BLaER1 treated with 17β-estradiol and CSF1 and Interleukin-3, amounts not matched to agents 10 nM and 100 nM (cell line): ENCODE data around the gene IGFN1.

Experiments
- H3K27ac ChIP-seq, 11 experiments: shearing (Covaris generic); formaldehyde crosslinking; 2 replicates each; pipeline ENCODE4 v1.8.1; 2022
- H3K27me3 ChIP-seq, 11 experiments: shearing (Covaris generic); formaldehyde crosslinking; 2 replicates each; pipeline ENCODE4 v1.8.1; 2022
- H3K36me3 ChIP-seq, 11 experiments: shearing (Covaris generic); formaldehyde crosslinking; 2 replicates each; pipeline ENCODE4 v1.8.1; 2022
- H3K4me1 ChIP-seq, 10 experiments: shearing (Covaris generic); formaldehyde crosslinking; 2 replicates each; pipeline ENCODE4 v1.8.1; 2022
- H3K4me2 ChIP-seq, 11 experiments: shearing (Covaris generic); formaldehyde crosslinking; 2 replicates each; pipeline ENCODE4 v1.8.1; 2022
- H3K4me3 ChIP-seq, 10 experiments: shearing (Covaris generic); formaldehyde crosslinking; 2 replicates each; pipeline ENCODE4 v1.8.1; 2022
- H3K9ac ChIP-seq, 11 experiments: shearing (Covaris generic); formaldehyde crosslinking; 2 replicates each; pipeline ENCODE4 v1.8.1; 2022
- H3K9me3 ChIP-seq, 11 experiments: shearing (Covaris generic); formaldehyde crosslinking; replicated peaks in 1 of 11; 2 replicates each; pipeline ENCODE4 v1.8.1; 2022
- H4K20me1 ChIP-seq, 11 experiments: shearing (Covaris generic); formaldehyde crosslinking; 2 replicates each; pipeline ENCODE4 v1.8.1; 2022
- Cebpa-rat ChIP-seq, 11 experiments: shearing (Covaris generic); IDR thresholded peaks; 2 replicates each; pipeline ENCODE4 v1.8.1; 2022

IGFN1 gene

GRCh38 chr1:201222125-201222524, 31.5 kb downstream of the IGFN1 start:
- no peaks in the 10 kb centered on the region for H3K9me3 ChIP-seq
- H3K4me1 ChIP-seq: peaks cover 22 to 71% (median 61%) of the 10 kb centered on the region in 10 experiments
- H3K27me3 ChIP-seq: peaks cover 0 to 22% (median 0%) of the 10 kb centered on the region in 11 experiments; a peak in 5 of 22 replicates
- no peak overlapping the region for H3K4me3 ChIP-seq
- peak overlapping the region in 1 of 11 experiments; percentile 3; a peak in 1 of 22 replicates for H3K4me2 ChIP-seq
- no peak for TF ChIP-seq Cebpa-rat (IDR thresholded peaks at IDR 0.05)
- H3K36me3 ChIP-seq: no peaks in the 10 kb centered on the region
- H3K9ac ChIP-seq: no peak overlapping the region
- H4K20me1 ChIP-seq: no peaks in the 10 kb centered on the region; a peak in 1 of 22 replicates
- H3K27ac ChIP-seq: peak overlapping the region in 4 of 11 experiments; percentile 13 to 96 (median 68); a peak in 6 of 22 replicates

DNA sequence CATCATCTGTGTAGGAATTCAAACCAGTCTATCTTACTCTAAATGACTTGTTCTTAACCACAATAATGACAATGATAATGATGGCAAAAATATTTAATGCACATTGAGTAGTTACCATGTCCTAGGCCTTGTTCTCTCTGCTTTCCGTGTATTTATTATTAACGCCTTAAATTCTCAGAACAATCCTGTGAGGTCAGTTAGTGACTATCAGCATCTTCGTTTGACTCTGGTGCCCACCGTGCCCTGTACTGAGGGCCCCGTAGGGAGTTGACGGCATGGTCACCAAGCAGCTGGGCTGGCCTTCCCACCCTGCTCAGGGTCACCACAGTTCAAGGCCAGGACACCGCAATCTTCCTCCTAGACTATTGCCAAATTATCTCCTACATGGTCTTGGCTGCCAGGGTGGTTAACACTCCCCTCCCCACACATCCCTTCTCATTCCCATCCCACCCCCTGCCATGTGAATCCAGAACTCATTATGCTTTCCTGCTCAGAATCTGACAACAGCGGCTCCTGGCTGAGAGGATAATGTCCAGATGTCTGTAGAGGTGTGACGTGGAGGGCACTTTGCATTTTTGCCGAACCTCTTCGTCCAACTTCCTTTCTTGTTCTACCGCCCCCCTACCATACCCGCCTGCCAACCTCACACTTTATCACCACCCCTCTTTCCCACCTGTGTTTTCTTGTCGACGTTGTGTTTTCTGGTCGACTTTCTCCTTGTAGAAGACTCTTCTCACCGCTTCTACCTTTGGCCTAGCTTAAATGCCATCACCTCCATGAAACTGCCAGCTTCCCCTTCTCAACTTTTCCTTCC, 33.4 kb downstream of the IGFN1 start:
- peak overlapping the region; percentile 49 to 97 (median 94); a peak in 21 of 22 replicates for H3K4me2 ChIP-seq
- H3K9ac ChIP-seq: peak overlapping the region in 7 of 11 experiments; percentile 50 to 84 (median 72); a peak in 13 of 22 replicates

DNA sequence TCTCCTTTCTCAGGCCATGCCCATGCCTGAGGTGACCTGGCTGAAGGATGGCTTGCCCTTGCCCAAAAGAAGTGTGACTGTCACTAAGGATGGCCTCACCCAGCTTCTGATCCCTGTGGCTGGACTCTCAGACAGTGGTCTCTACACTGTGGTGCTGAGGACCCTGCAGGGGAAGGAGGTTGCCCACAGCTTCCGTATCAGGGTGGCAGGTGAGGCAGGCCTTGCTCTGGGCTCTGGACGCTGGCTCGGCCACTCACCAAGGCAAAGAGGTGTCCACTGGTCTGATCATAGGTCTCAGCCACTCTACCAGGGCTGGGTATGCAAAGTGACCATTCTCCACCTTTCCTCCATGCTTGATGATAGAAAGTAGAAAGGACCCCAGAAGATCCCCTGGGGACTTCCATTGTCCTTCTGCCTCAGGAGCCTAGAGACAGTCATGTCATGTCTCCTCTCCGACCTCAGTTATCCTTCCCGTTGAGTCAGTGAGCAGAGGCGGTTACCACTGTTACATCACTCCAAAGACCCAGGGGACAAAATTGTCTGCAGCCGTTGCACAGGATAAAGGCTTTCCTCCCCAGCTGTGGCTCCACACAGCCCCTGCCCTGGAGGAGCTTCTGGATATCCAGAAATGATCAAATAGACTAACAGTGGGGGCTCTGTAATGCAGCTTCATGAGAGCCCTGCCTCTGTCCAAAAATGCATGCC, 34.2 kb downstream of the IGFN1 start:
- H3K9me3 ChIP-seq: no peaks in the 10 kb centered on the region
- H3K27ac ChIP-seq: peak overlapping the region in 9 of 11 experiments; percentile 32 to 96 (median 90); a peak in 17 of 22 replicates
- H3K9ac ChIP-seq: peak overlapping the region in 7 of 11 experiments; percentile 58 to 84 (median 80); a peak in 13 of 22 replicates
- H4K20me1 ChIP-seq: no peaks in the 10 kb centered on the region; a peak in 1 of 22 replicates
- peak overlapping the region; percentile 49 to 97 (median 94) for H3K4me2 ChIP-seq
- peaks cover 0 to 23% (median 0%) of the 10 kb centered on the region in 11 experiments; a peak in 5 of 22 replicates for H3K27me3 ChIP-seq
- peaks cover 22 to 83% (median 74%) of the 10 kb centered on the region in 10 experiments for H3K4me1 ChIP-seq
- TF ChIP-seq Cebpa-rat (IDR thresholded peaks at IDR 0.05): peak in 8 of 11 experiments; percentile 40 to 98 (median 88); a peak in 15 of 22 replicates
- peak overlapping the region in 5 of 10 experiments; percentile 26 to 53 (median 44); a peak in 5 of 20 replicates for H3K4me3 ChIP-seq
- no peaks in the 10 kb centered on the region for H3K36me3 ChIP-seq

More for the DNA sequence above, 33.4 kb downstream of the IGFN1 start:
- Histone ChIP-seq H3K9me3 (no peaks in the 10 kb centered on the region), H3K27me3 (peaks cover 0 to 23% (median 0%) of the 10 kb centered on the region in 11 experiments; a peak in 5 of 22 replicates), H4K20me1 (no peaks in the 10 kb centered on the region; a peak in 1 of 22 replicates), H3K4me1 (peaks cover 22 to 83% (median 73%) of the 10 kb centered on the region in 10 experiments), H3K36me3 (no peaks in the 10 kb centered on the region), H3K27ac (peak overlapping the region in 8 of 11 experiments; percentile 75 to 96 (median 90); a peak in 17 of 22 replicates), H3K4me3 (0 out of 20 replicates have a peak overlapping the region, but pooled peaks of 1 of the 10 experiments have one; percentile 53)
- TF ChIP-seq Cebpa-rat (IDR thresholded peaks at IDR 0.05): no peak

DNA sequence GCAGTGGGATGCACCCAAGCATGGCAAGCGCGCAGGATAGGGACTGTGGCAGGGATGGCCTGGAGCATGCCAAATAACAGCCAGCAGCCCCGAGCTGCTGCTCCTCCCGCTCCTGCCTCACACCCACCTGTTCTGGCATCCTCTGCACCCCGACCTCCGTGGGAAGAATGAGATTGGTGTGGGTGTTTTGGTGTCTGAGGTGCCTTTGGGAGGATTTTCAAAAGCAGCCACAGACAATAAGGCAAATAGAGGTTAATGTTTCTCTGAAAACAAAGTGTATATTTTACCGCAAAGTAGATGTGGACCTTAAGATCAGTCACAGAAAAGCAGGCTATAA, 35.5 kb downstream of the IGFN1 start:
- Histone ChIP-seq H3K27me3 (peaks cover 0 to 23% (median 0%) of the 10 kb centered on the region in 11 experiments; a peak in 5 of 22 replicates), H3K27ac (peak overlapping the region in 8 of 11 experiments; percentile 75 to 96 (median 90); a peak in 14 of 22 replicates), H3K9me3 (no peaks in the 10 kb centered on the region), H3K4me2 (peak overlapping the region; percentile 49 to 97 (median 94)), H4K20me1 (no peaks in the 10 kb centered on the region; a peak in 1 of 22 replicates), H3K4me3 (peak overlapping the region in 8 of 10 experiments; percentile 24 to 53 (median 41); a peak in 13 of 20 replicates), H3K36me3 (no peaks in the 10 kb centered on the region), H3K9ac (peak overlapping the region in 7 of 11 experiments; percentile 58 to 84 (median 80); a peak in 14 of 22 replicates), H3K4me1 (peaks cover 22 to 87% (median 79%) of the 10 kb centered on the region in 10 experiments)
- TF ChIP-seq Cebpa-rat (IDR thresholded peaks at IDR 0.05): no peak

- peak overlapping the region in 7 of 11 experiments; percentile 1 to 84 (median 80); a peak in 11 of 22 replicates for H3K9ac ChIP-seq
- no peak for TF ChIP-seq Cebpa-rat (IDR thresholded peaks at IDR 0.05)
- peak overlapping the region; percentile 6 to 97 (median 94); a peak in 20 of 22 replicates for H3K4me2 ChIP-seq
- H3K9me3 ChIP-seq: peaks cover 0 to 7% (median 5%) of the 10 kb centered on the region in 11 experiments; a peak in 17 of 22 replicates
- peaks cover 0 to 23% (median 0%) of the 10 kb centered on the region in 11 experiments; a peak in 5 of 22 replicates for H3K27me3 ChIP-seq
- no peaks in the 10 kb centered on the region for H3K36me3 ChIP-seq
- H4K20me1 ChIP-seq: no peaks in the 10 kb centered on the region; a peak in 1 of 22 replicates
- no peak overlapping the region for H3K4me3 ChIP-seq
- H3K4me1 ChIP-seq: peaks cover 22 to 87% (median 79%) of the 10 kb centered on the region in 10 experiments
- H3K27ac ChIP-seq: peak overlapping the region in 7 of 11 experiments; percentile 4 to 96 (median 91); a peak in 13 of 22 replicates
Observed at GRCh38 chr1:201226859-201227488, 36.4 kb downstream of the IGFN1 start.

DNA sequence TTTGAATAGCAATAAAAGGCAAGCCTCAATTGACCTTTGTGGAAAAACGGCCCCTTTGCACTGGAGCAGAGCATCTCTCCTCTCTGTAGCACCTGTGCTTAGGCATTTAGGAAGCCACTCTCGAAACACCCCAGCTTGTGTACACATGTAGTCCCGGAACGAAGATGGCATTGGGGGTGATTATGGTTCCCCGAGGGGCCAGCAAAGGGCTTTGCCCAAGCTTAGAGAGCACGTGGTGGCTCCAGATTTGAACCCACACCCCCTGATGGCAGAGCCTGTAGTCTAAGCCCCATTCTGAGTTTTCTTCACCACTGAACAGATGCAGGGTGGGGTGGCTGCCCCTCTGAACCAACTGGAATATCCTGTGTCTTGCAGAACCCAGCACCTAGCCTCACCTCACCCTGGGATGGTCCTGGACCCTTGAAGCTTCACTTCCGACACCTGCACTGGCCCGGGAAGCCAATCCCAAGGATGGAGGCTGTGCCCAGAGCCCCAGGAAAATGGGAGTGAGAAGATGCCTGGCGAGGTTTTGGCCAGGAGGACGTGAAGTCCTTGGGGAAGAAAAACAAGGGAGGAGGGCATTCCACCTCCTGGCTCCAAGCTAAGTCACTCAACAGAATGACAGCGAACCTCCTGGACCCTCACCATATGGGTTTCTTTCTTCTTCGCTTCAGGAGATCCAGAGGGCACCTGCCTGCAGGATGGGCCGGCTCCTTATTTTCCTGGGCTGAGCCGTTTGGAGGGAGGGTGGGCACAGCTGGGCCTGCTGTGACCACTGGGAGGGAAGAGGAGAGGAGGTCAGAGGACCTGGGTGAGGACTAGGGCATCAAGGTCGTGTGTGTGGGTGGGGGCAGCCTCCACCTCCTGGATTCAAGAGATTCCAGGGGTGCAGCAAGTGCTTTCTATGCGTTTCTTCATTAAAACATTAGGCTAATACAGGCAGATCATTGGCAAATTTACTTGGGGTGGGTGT, 37.7 kb downstream of the IGFN1 start:
- H3K4me3 ChIP-seq: no peak overlapping the region
- no peaks in the 10 kb centered on the region for H4K20me1 ChIP-seq
- peaks cover 22 to 75% (median 67%) of the 10 kb centered on the region in 10 experiments for H3K4me1 ChIP-seq
- H3K9ac ChIP-seq: no peak overlapping the region
- peaks cover 5 to 15% (median 10%) of the 10 kb centered on the region in 11 experiments; a peak in 19 of 22 replicates for H3K9me3 ChIP-seq
- H3K27me3 ChIP-seq: peaks cover 0 to 23% (median 0%) of the 10 kb centered on the region in 11 experiments; a peak in 5 of 22 replicates
- no peaks in the 10 kb centered on the region for H3K36me3 ChIP-seq
- TF ChIP-seq Cebpa-rat (IDR thresholded peaks at IDR 0.05): no peak
- peak overlapping the region in 7 of 11 experiments; percentile 31 to 95 (median 67); a peak in 12 of 22 replicates for H3K4me2 ChIP-seq
- H3K27ac ChIP-seq: peak overlapping the region in 3 of 11 experiments; percentile 9 to 25 (median 15); a peak in 1 of 22 replicates

DNA sequence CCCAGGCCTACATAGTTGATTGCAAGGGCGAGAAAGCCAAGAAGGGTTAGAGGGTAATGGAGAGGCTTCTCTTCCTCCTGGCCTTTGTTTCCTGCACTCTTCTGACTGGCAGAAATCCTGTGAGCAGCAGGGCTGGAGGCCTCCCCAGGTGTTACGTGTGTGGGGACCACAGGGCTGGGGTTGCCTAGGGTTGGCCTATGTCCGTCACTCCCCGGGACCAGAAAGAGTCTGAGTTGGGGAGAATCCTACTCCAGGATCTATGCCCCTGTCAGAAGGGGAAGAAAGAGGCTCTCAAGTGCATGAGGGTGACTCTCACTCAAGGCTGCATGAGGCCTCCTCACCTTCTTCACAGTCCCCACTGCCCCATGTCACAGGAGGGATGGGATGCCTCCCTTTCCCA, 38.5 kb downstream of the IGFN1 start:
- no peaks in the 10 kb centered on the region for H3K36me3 ChIP-seq
- peaks cover 22 to 67% (median 59%) of the 10 kb centered on the region in 10 experiments for H3K4me1 ChIP-seq
- peaks cover 5 to 19% (median 10%) of the 10 kb centered on the region in 11 experiments; a peak in 19 of 22 replicates for H3K9me3 ChIP-seq
- H3K27ac ChIP-seq: peak overlapping the region in 4 of 11 experiments; percentile 11 to 25 (median 18); a peak in 5 of 22 replicates
- H3K4me3 ChIP-seq: no peak overlapping the region
- TF ChIP-seq Cebpa-rat (IDR thresholded peaks at IDR 0.05): no peak
- no peaks in the 10 kb centered on the region for H4K20me1 ChIP-seq
- peak overlapping the region in 9 of 11 experiments; percentile 0 to 94 (median 46); a peak in 16 of 22 replicates for H3K4me2 ChIP-seq
- peak overlapping the region in 2 of 11 experiments; percentile 9 to 30; a peak in 2 of 22 replicates for H3K9ac ChIP-seq
- H3K27me3 ChIP-seq: peaks cover 0 to 23% (median 0%) of the 10 kb centered on the region in 11 experiments; a peak in 5 of 22 replicates
